Adipocyte (in vitro differentiated cells): Measurements from ENCODE around the gene EML4.
"Not testable (repeated sequence)": the region's sequence is repeated elsewhere in the genome, so short reads cannot be mapped to it uniquely, and the experiment has no call there.

ENCODE experiments used
- DNase-seq: peaks from one replicate; pipeline ENCODE4 v3.0.0-alpha.2; 2015; ENCODE audit warnings: low read depth
- H3K27me3 ChIP-seq: replicated peaks from 2 replicates; pipeline ENCODE4 v1.7.0; 2013; ENCODE audit warnings: mild to moderate bottlenecking, low read length, moderate library complexity; ENCODE audit not compliant: control insufficient read depth, insufficient read depth
- H3K36me3 ChIP-seq: 2 replicates; pipeline ENCODE4 v1.7.0; 2013; ENCODE audit warnings: low read length, mild to moderate bottlenecking, moderate library complexity; ENCODE audit not compliant: control insufficient read depth, insufficient read depth, severe bottlenecking
- H3K4me1 ChIP-seq: 2 replicates; pipeline ENCODE4 v1.7.0; 2013; ENCODE audit warnings: mild to moderate bottlenecking, low read length, moderate library complexity; ENCODE audit not compliant: control insufficient read depth, insufficient read depth
- H3K4me3 ChIP-seq: 2 replicates; pipeline ENCODE4 v1.7.0; 2013; ENCODE audit warnings: mild to moderate bottlenecking, low read length, moderate library complexity
- H3K9ac ChIP-seq: 2 replicates; pipeline ENCODE4 v1.7.0; 2013; ENCODE audit warnings: mild to moderate bottlenecking, low read length, moderate library complexity
- H3K9me3 ChIP-seq: 2 replicates; pipeline ENCODE4 v1.7.0; 2013; ENCODE audit warnings: mild to moderate bottlenecking, low read length, moderate library complexity; ENCODE audit not compliant: control insufficient read depth

Gene EML4

DNA sequence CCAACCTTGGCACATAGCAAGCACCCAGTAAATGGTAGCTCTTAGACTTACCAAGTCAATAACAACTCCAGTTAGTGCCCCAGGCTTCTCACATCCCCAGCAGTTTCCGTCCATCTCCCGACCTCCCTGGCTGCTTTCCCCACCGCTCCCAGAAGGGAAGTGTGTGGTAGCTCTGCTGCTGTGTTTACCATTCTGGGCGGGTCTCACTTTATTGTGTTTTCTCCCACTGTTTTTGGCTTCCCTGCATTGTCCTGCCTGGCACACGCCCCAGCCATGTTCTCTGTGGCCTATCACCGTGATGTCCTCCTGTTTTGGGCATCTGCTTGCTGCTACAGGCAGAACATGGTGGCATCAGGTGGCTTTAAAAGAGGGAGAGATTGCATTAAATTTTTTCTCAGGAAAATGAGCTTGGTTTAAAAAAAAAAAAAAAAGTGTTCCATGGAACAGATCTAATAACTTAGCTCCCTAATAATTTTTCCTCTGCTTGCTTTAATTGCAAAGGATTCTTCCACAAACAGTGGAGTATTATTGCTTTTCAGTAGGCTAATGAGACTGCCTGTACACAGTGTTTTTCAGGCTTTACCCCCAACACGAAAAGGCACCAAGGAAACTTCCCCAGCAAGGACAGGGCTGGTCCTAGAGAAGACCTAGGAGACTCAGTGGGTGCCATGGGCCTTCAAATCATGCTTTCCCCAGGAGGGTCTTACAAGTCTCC, 199.8 kb downstream of the EML4 start:
- no peaks in the 10 kb centered on the region for H3K9me3 ChIP-seq
- peaks cover 26% of the 10 kb centered on the region for H3K4me1 ChIP-seq
- H3K9ac ChIP-seq: no peak overlapping the region
- no peaks in the 10 kb centered on the region for H3K27me3 ChIP-seq
- H3K36me3 ChIP-seq: no peaks in the 10 kb centered on the region
- DNase-seq: no peak
- H3K4me3 ChIP-seq: no peak overlapping the region

DNA sequence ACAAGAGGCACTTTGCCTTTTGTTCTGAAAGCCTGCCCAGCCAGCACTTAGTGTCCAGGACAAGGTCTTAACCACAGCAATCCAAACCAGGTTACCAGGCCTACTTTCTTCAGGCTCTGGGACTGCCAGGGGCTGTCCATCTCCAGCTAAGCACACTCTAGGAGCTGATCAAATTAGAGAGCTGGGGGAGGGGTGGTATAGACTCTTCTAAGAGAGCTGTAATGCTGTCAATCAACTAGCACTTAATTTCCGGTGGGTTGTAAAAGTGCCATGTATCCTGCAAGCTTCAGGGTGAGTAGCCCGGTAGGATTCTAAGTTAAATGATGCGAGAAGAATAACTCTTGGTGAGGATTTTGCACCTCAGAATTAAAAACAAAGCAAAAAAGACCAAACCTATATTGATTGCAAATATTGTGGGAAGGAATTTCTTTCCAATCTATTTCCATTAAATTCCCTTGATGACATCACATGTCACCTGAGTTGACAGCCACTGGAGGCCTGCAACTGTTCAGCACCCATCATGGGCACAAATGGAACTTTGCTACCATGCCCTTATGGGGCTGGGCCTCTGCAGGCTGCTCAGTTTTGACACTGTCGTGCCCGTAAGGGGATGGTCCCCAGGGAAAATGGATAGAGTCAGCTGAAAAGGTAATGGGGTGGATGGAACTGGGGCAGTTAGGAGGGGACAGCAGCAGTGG, 200.5 kb downstream of the EML4 start:
- no peak overlapping the region for H3K9ac ChIP-seq
- H3K4me3 ChIP-seq: no peak overlapping the region
- H3K36me3 ChIP-seq: no peaks in the 10 kb centered on the region
- H3K9me3 ChIP-seq: no peaks in the 10 kb centered on the region
- DNase-seq: no peak
- peaks cover 26% of the 10 kb centered on the region for H3K4me1 ChIP-seq
- H3K27me3 ChIP-seq: no peaks in the 10 kb centered on the region

GRCh38 chr2:42371611-42372473, 202.7 kb downstream of the EML4 start:
- no peaks in the 10 kb centered on the region for H3K27me3 ChIP-seq
- DNase-seq: no peak
- no peaks in the 10 kb centered on the region for H3K36me3 ChIP-seq
- H3K9me3 ChIP-seq: no peaks in the 10 kb centered on the region
- peaks cover 26% of the 10 kb centered on the region for H3K4me1 ChIP-seq
- H3K4me3 ChIP-seq: no peak overlapping the region
- H3K9ac ChIP-seq: no peak overlapping the region

- H3K36me3 ChIP-seq: no peaks in the 10 kb centered on the region
- H3K4me3 ChIP-seq: no peak overlapping the region
- H3K27me3 ChIP-seq: no peaks in the 10 kb centered on the region
- H3K4me1 ChIP-seq: peaks cover 23% of the 10 kb centered on the region
- no peak for DNase-seq
- no peaks in the 10 kb centered on the region for H3K9me3 ChIP-seq
- H3K9ac ChIP-seq: no peak overlapping the region
Observed at GRCh38 chr2:42372474-42373200, 203.5 kb downstream of the EML4 start.

GRCh38 chr2:42376758-42377157, 207.6 kb downstream of the EML4 start:
- Histone ChIP-seq H3K4me1 (peaks cover 9% of the 10 kb centered on the region), H3K9ac (no peak overlapping the region), H3K27me3 (no peaks in the 10 kb centered on the region), H3K36me3 (no peaks in the 10 kb centered on the region), H3K4me3 (no peak overlapping the region), H3K9me3 (no peaks in the 10 kb centered on the region)
- DNase-seq: no peak

DNA sequence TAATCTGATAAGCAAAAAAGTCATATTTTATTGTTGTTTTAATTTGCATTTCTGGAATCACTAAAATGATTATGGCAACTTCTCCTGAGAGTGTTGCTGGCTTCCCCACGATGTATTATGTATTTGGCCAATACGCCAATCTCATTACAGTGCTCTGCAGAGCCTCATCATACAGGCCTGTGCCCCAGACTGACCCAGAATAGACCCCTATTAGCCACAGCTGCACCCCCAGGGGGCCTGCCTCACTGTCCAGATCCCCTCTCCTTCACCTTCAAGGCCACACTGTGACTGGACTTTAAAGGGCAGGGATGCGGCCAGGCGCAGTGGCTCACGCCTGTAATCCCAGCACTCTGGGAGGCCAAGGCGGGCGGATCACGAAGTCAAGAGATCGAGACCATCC, 209.3 kb downstream of the EML4 start:
- Histone ChIP-seq H3K9me3 (no peaks in the 10 kb centered on the region), H3K36me3 (no peaks in the 10 kb centered on the region), H3K27me3 (no peaks in the 10 kb centered on the region), H3K9ac (no peak overlapping the region), H3K4me1 (no peaks in the 10 kb centered on the region), H3K4me3 (no peak overlapping the region)
- no peak for DNase-seq

DNA sequence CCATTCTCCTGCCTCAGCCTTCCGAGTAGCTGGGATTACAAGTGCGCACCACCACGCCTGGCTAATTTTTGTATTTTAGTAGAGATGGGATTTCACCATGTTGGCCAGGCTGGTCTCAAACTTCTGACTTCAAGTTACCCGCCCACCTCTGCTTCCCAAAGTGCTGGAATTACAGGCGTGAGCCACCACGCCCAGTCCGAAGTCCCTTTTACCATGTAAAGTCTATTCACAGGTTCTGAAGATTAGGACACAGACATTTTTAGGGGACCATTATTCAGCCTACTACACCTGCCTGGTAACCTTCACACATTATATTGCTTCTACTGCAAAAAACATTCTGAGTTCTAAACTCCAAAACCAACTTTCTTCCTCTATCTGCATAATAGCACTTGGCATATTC, 210.9 kb downstream of the EML4 start:
- not testable (repeated sequence) for H3K36me3 ChIP-seq, H3K4me3 ChIP-seq, H3K9me3 ChIP-seq, H3K9ac ChIP-seq, DNase-seq, H3K4me1 ChIP-seq
- H3K27me3 ChIP-seq: peaks cover 13% of the 10 kb centered on the region

GRCh38 chr2:42382144-42382543, 213.0 kb downstream of the EML4 start:
- Histone ChIP-seq H3K4me1 (no peaks in the 10 kb centered on the region), H3K27me3 (peaks cover 13% of the 10 kb centered on the region), H3K9me3 (no peaks in the 10 kb centered on the region), H3K36me3 (no peaks in the 10 kb centered on the region), H3K4me3 (no peak overlapping the region), H3K9ac (no peak overlapping the region)
- DNase-seq: no peak
